ENCODE measurements around the gene ASB1.
A peak's percentile ranks its signal among the peaks of the same experiment; 100 is the strongest.

The ASB1 gene

GRCh38 chr2:238483656-238484055 lies 56.9 kb downstream of the ASB1 start:
- TF ChIP-seq FOXA1 (IDR thresholded peaks at IDR 0.05) (no peak), NFRKB (IDR thresholded peaks at IDR 0.05) (no peak), TARDBP (IDR thresholded peaks at IDR 0.05) (no peak), CTBP1 (IDR thresholded peaks at IDR 0.05; ENCODE audit: borderline replicate concordance) (no peak), BHLHE40 (IDR thresholded peaks at IDR 0.05; ENCODE audit: borderline replicate concordance) (no peak), HDGF (IDR thresholded peaks at IDR 0.05; ENCODE audit: borderline replicate concordance) (no peak), L3MBTL2 (conservative IDR thresholded peaks at IDR 0.05) (no peak), ZNF384 (IDR thresholded peaks at IDR 0.05) (no peak), SUZ12 (IDR thresholded peaks at IDR 0.05) (no peak), PKNOX1 (IDR thresholded peaks at IDR 0.05) (no peak), ELF4 (IDR thresholded peaks at IDR 0.05) (no peak), FOXM1 (IDR thresholded peaks at IDR 0.05; ENCODE audit: borderline replicate concordance) (no peak), FOXK2 (IDR thresholded peaks at IDR 0.05) (no peak), ARNT (IDR thresholded peaks at IDR 0.05) (no peak), LEF1 (IDR thresholded peaks at IDR 0.05; ENCODE audit: borderline replicate concordance) (no peak), SP1 (IDR thresholded peaks at IDR 0.05) (no peak)
- DNase-seq (ENCODE audit: extremely low spot score): no peak
- ChIA-PET CTCF (no interaction called here), POLR2A (no interaction called here)

- DNase-seq (ENCODE audit: extremely low spot score): no peak
- POLR2A ChIA-PET: no interaction called here
- TF ChIP-seq CTBP1 (IDR thresholded peaks at IDR 0.05; ENCODE audit: borderline replicate concordance) (no peak), FOXK2 (IDR thresholded peaks at IDR 0.05) (no peak), HDGF (IDR thresholded peaks at IDR 0.05; ENCODE audit: borderline replicate concordance) (no peak), LEF1 (IDR thresholded peaks at IDR 0.05; ENCODE audit: borderline replicate concordance) (no peak), ZNF384 (IDR thresholded peaks at IDR 0.05) (no peak), L3MBTL2 (conservative IDR thresholded peaks at IDR 0.05) (no peak), BHLHE40 (IDR thresholded peaks at IDR 0.05; ENCODE audit: borderline replicate concordance) (no peak)
- CTCF ChIA-PET: no interaction called here
Measured at GRCh38 chr2:238484522-238485452, 58.1 kb downstream of the ASB1 start.

- ChIA-PET CTCF (no interaction called here), POLR2A (no interaction called here)
- TF ChIP-seq CTBP1 (IDR thresholded peaks at IDR 0.05; ENCODE audit: borderline replicate concordance): no peak
- TF ChIP-seq TARDBP (IDR thresholded peaks at IDR 0.05): 0 out of 2 replicates have a peak, but pooled peaks have one; percentile 31
- DNase-seq (ENCODE audit: extremely low spot score): no peak
Measured at GRCh38 chr2:238486123-238486848, 59.6 kb downstream of the ASB1 start.

GRCh38 chr2:238487134-238487533 lies 60.4 kb downstream of the ASB1 start:
- CTCF ChIA-PET: no interaction called here
- POLR2A ChIA-PET: no interaction called here
- TF ChIP-seq FOXM1 (IDR thresholded peaks at IDR 0.05; ENCODE audit: borderline replicate concordance) (no peak), SP1 (IDR thresholded peaks at IDR 0.05) (no peak), FOXK2 (IDR thresholded peaks at IDR 0.05) (no peak)
- no peak for DNase-seq (ENCODE audit: extremely low spot score)

GRCh38 chr2:238487652-238488346 lies 61.1 kb downstream of the ASB1 start:
- no peak for TF ChIP-seq HDGF (IDR thresholded peaks at IDR 0.05; ENCODE audit: borderline replicate concordance)
- TF ChIP-seq ARNT (IDR thresholded peaks at IDR 0.05): no peak
- TF ChIP-seq BHLHE40 (IDR thresholded peaks at IDR 0.05; ENCODE audit: borderline replicate concordance): no peak
- no peak for TF ChIP-seq TARDBP (IDR thresholded peaks at IDR 0.05)
- no peak for TF ChIP-seq FOXA1 (IDR thresholded peaks at IDR 0.05)
- no peak for TF ChIP-seq ELF4 (IDR thresholded peaks at IDR 0.05)
- no peak for TF ChIP-seq PKNOX1 (IDR thresholded peaks at IDR 0.05)
- TF ChIP-seq SUZ12 (IDR thresholded peaks at IDR 0.05): no peak
- TF ChIP-seq ZNF384 (IDR thresholded peaks at IDR 0.05): no peak
- no peak for TF ChIP-seq CTBP1 (IDR thresholded peaks at IDR 0.05; ENCODE audit: borderline replicate concordance)
- no peak for TF ChIP-seq LEF1 (IDR thresholded peaks at IDR 0.05; ENCODE audit: borderline replicate concordance)
- TF ChIP-seq SP1 (IDR thresholded peaks at IDR 0.05): no peak
- TF ChIP-seq FOXM1 (IDR thresholded peaks at IDR 0.05; ENCODE audit: borderline replicate concordance): no peak
- no peak for TF ChIP-seq NFRKB (IDR thresholded peaks at IDR 0.05)
- no peak for TF ChIP-seq FOXK2 (IDR thresholded peaks at IDR 0.05)
- TF ChIP-seq L3MBTL2 (conservative IDR thresholded peaks at IDR 0.05): no peak
- DNase-seq (ENCODE audit: extremely low spot score): no peak
- CTCF ChIA-PET: no interaction called here
- POLR2A ChIA-PET: no interaction called here

- TF ChIP-seq NFRKB (IDR thresholded peaks at IDR 0.05) (no peak), BHLHE40 (IDR thresholded peaks at IDR 0.05; ENCODE audit: borderline replicate concordance) (no peak), CTBP1 (IDR thresholded peaks at IDR 0.05; ENCODE audit: borderline replicate concordance) (no peak), ARNT (IDR thresholded peaks at IDR 0.05) (no peak), ZNF384 (IDR thresholded peaks at IDR 0.05) (no peak), FOXK2 (IDR thresholded peaks at IDR 0.05) (no peak), TARDBP (IDR thresholded peaks at IDR 0.05) (no peak), FOXM1 (IDR thresholded peaks at IDR 0.05; ENCODE audit: borderline replicate concordance) (no peak), HDGF (IDR thresholded peaks at IDR 0.05; ENCODE audit: borderline replicate concordance) (no peak), ELF4 (IDR thresholded peaks at IDR 0.05) (no peak), SP1 (IDR thresholded peaks at IDR 0.05) (no peak), LEF1 (IDR thresholded peaks at IDR 0.05; ENCODE audit: borderline replicate concordance) (no peak), L3MBTL2 (conservative IDR thresholded peaks at IDR 0.05) (no peak)
- POLR2A ChIA-PET: no interaction called here
- DNase-seq (ENCODE audit: extremely low spot score): no peak
- CTCF ChIA-PET: no interaction called here
Measured at GRCh38 chr2:238488347-238488826, 61.7 kb downstream of the ASB1 start.
